Measurements from ENCODE around the gene TNNI3.
A peak's percentile ranks its signal among the peaks of the same experiment; 100 is the strongest.
"Not testable (repeated sequence)": the region's sequence is repeated elsewhere in the genome, so short reads cannot be mapped to it uniquely, and the experiment has no call there.

The TNNI3 gene

GRCh38 chr19:55172741-55173140 lies 15.2 kb upstream of the TNNI3 start:
- no peak for DNase-seq

GRCh38 chr19:55172318-55172717 lies 14.8 kb upstream of the TNNI3 start:
- not testable (repeated sequence) for DNase-seq

DNA sequence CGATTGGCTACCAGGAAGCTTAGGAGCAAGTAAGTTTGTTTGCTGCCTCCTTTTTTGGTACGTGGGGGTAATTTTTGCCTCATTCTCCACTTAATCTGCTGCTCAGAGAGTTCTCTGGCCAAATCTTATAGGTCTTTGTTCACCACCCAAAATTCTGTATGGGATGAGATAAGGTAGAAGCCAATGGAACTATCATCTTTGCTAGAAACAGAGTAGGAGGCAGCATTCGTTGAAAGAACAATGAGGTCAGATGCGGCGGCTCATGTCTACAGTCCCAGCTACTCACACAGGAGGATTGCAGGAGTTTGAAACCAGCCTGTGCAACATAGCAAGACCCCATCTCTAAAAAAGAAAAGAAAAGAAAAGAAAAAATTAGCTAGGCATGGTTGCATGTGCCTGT lies 13.9 kb upstream of the TNNI3 start:
- no peak for DNase-seq

DNA sequence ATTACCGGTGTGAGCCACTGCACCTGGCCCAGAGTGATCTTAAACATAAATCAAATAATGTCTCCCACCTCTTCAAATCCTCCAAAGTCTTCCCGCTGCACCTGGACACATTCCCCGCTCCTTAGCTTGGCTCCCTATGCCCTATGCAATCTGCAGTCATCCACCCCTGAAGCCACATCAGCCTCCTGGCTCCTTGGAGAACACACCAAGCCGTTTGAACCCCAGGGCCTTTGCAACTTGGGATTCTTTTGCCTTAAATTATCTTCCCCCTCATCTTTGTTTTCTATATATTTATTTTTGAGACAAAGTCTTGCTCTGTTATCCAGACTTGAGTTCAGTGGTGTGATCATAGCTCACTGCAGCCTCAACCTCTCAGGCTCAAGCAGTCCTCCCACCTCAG lies 11.6 kb upstream of the TNNI3 start:
- DNase-seq: no peak

- peak; percentile 86 for DNase-seq
These were observed 9.2 kb upstream of the TNNI3 start, which contains the start of gene DNAAF3 for GRCh38 chr19:55166530-55167268. Gene DNAAF3, minus strand, starts transcription at chr19:55166613. Its CDS starts 200 bp downstream, at chr19:55166413.

DNA sequence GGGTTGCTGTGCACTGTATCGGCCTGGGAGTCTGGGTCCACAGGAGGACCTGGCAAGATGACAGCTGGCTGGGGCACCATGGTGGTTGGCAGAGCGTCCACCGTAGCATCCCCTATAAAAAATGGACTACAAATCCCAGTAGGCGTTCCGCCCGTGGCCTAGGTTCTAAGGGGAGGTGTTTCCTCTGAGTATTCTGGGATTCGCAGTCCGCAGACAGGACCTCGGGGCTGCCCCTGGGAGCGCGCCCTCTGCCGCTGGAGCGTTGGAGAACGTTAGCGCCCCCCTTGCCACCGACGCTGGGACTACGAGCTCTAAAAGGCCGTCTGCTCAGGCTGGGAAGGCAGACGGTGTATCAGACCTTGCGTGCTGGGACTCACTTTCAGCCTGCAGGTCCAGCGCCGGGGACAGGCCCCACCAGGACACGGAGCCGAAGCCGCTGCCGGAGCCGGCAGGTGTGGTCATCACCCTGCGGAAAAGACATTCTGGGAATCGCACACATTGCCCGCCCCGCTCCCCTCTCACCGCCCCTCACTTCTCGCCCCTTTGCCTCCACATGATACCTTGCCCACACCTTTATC lies 8.5 kb upstream of the TNNI3 start:
- peak; percentile 65 for DNase-seq

GRCh38 chr19:55161571-55162322 lies 4.2 kb upstream of the TNNI3 start:
- DNase-seq: no peak

GRCh38 chr19:55160986-55161365 lies 3.4 kb upstream of the TNNI3 start:
- no peak for DNase-seq

DNA sequence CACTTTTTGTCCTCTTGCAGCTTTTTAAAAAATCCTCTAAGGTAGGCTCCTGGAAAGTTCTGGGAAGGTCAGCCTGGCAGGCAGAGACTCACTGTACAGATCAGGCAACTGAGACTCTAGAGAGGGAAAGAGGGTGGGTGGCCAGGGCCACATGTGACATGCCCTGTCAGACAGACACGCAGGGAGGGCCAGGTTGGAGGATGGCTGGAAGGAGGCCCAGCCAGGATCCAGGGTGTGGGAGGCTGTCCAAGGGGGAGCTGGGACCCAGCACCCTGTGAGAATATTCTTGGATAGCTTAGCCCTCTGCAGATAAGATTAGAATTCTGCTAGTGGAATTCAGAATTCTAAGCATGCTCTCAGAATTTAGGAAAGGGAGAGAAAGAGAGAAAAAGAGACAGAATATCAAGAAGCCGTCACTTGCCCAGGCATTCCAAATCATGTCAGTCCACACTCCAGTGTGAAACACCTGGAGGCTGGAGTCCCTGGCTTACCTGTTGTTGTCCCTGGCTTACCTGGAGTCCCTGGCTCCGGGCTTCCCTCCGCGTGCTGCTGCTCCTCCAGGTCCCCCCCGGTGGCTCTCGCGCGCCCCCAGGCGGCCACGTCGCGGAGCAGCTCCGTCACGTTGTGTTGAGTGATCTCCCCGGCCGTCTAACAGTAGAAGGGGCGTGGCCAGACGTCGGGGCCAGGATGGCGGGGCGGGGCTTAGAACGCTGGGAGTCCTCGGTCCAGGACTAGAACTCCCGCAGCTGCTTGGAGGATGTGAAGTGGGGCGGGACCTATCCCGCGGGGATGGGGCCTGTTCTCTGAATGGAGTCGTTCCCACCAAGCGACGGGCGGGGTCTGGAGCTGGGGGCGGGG lies 2.8 kb upstream of the TNNI3 start:
- peak; percentile 88 for DNase-seq

DNA sequence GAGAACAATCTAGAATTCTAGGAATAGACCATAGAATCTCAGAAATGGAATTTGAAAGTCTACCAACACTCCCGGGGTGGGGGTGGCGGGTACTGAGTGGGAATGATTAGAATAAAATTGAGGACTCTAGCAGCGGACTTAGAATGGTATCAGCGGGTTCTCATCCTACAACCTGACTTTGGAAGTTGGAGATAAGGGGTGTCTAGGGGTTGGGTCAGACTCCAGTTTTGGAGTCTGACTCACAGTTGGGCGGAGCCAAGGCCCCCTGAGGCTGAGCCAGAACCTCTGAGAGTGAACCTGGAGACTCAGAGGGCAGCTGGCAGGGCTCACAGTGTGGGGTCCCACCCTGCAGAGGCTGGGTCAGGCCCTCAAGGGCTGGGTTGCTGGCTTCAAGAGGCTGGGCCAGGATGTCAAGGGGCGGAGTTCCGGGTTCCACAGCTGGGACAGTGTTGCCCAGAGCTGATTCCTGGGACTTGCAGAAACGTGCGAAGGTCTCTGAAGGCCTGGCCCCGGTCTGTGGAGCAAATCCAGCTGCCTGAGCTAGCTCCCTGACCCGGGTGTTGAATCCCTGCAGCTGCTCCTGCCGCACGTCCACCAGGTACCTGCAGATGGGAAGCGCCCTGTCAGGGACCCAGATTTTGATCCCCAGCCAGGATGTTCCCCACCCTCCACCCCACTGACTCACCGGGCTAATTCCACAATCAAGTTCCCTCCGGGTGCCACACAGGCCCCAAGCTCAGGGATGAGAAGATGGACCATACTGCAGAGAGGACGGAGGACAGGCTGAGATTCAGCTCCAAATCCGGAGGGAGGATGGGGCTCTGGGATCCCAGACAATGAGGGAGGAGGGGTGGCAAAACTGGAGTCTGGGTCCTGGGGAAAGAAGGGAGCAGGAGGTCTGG lies 1.6 kb upstream of the TNNI3 start:
- DNase-seq: no peak

DNA sequence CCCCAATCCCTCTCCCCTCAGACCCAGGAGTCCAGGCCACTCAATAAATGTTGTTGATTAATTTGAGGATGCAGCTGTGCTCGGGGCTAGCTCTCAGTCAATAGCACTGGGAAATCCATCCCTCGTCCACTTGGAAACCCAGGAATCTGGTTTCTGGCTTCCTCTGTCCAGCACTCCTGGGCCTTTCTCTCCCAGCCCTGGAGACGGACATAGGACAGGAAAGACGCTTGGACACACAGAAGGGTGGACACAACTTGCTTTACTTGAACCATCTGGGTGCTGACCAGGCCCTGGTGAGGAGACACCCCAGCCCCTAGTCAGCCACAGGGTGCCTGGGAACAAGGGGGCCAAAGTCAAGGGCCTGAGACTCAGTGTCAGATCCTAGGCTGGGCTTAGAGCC lies 891 bp upstream of the TNNI3 start:
- no peak for DNase-seq

GRCh38 chr19:55156202-55157063 lies 1.1 kb downstream of the TNNI3 start:
- DNase-seq: no peak

DNA sequence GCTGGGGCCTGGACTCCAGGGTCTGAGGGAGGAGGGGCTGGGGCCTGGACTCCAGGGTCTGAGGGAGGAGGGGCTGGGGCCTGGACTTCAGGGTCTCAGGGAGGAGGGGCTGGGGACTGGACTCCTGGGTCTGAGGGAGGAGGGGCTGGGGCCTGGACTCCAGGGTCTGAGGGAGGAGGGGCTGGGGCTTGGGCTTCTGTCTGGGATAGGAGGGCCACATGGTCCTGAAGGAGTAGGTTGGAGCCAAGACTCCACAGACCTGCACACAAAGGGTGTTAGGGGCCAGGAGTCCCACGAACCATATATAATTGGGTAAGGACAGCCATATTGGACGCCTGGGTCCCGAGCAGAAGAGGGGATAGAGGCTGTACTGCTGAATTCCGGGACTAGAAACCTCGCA lies 1.7 kb downstream of the TNNI3 start:
- not testable (repeated sequence) for DNase-seq

DNA sequence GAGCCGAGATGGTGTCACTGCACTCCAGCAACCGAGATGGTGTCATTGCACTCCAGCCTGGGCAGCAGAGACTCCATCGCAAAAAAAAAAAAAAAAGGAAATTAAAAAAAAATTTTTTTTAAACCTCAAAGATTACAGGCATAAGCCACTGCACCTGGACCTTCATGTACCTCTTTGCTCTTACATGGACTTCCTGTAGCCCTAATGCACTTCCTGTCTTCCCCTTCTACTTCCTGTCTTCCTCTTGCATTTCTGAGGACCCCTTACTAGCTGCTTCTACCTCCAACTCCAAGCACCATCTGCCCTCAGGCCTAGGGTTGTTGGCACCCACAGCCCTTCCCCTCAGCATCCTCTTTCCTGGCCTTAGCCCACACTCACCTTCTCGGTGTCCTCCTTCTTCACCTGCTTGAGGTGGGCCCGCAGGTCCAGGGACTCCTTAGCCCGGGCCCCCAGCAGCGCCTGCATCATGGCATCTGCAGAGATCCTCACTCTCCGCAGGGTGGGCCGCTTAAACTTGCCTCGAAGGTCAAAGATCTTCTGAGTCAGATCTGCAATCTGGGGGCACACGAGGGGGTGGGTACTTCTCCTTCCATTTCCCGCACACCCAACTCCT lies 3.8 kb downstream of the TNNI3 start:
- DNase-seq: no peak

DNA sequence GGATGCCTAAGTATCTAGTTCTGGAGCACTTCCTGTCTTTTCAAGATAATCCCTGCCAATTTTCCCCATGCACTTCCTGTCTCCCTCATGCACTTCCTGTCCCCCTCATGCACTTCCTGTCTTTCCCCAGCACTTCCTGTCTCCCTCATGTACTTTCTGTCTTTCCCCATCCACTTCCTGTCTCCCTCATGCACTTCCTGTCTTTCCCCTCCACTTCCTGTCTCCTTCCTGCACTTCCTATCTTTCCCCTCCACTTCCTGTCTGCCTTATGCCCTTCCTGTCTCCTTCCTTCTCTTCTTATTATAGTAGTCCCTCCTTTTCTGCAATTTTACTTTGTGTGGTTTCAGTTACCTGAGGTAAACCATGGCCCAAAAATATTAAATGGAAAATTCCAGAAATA lies 5.5 kb downstream of the TNNI3 start:
- no peak for DNase-seq

- no peak for DNase-seq
These were observed 8.2 kb downstream of the TNNI3 start, which contains the start of gene TNNT1 for GRCh38 chr19:55149078-55150003. Gene TNNT1, minus strand, starts transcription at chr19:55149206. Its CDS starts 2,049 bp downstream, at chr19:55147157.

- DNase-seq: no peak
These were observed 9.8 kb downstream of the TNNI3 start for GRCh38 chr19:55147545-55148251.

GRCh38 chr19:55146705-55147273 lies 10.7 kb downstream of the TNNI3 start:
- no peak for DNase-seq
